Prostate gland (tissue), 2 donors: Measurements from ENCODE around the gene ITGAD.

Source experiments
- CTCF ChIP-seq, 4 experiments: fragments of 200-600 bp in 2 of 4; fragments of 450-650 bp in 2 of 4; sonication (generic) in 2 of 4; IDR thresholded peaks; 1 replicate in 3 of 4; 2 replicates in 1 of 4; pipeline ENCODE4 v1.5.1; 2016 to 2019; ENCODE audit warnings: antibody characterized with exemption in 4 of 4, mild to moderate bottlenecking in 2 of 4, moderate library complexity in 2 of 4
- POLR2A ChIP-seq: fragments of 450-650 bp; IDR thresholded peaks from one replicate; pipeline ENCODE4 v1.6.1; 2016; ENCODE audit warnings: antibody characterized with exemption, mild to moderate bottlenecking

DNA sequence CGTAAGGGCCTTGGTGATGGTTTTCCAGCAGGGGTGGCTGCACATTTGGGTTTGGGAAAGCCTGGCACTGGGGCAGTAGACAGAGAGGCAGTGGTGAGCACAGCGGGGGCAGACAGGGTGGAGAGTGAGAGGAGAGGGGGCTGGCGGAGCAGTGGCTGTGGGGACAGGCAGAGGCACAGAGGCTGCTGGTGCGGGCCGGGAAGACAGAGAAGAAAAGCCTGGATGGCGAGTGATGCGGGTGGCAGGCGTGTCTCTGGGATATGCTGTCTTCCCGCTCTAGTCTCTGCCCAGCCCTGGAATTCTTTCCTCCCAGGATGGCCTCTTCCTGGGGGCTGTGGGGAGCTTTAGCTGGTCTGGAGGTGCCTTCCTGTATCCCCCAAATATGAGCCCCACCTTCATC lies 16.9 kb downstream of the ITGAD start:
- TF ChIP-seq POLR2A: no peak
- no peak for TF ChIP-seq CTCF (IDR thresholded peaks at IDR 0.05)
